ENCODE measurements around the gene C10orf95.

The C10orf95 gene

GRCh38 chr10:102400076-102400475 is 51.3 kb downstream of the C10orf95 start:
- no peak for DNase-seq

Data from SW 1271 (cell line).